Stimulated activated CD8-positive, alpha-beta memory T cell treated with anti-CD3 and anti-CD28 coated beads, Interleukin-2, amount 100 ng/mL, for 1 hour (primary cell): ENCODE data around the gene GPX1.
"Not testable (repeated sequence)": the region's sequence is repeated elsewhere in the genome, so short reads cannot be mapped to it uniquely, and the experiment has no call there.

ENCODE experiments used
- DNase-seq, 2 donors: peaks; one replicate each; pipeline ENCODE4 v3.0.0-alpha.2; 2020; ENCODE audit warnings: low read depth in 2 of 2

GPX1 gene

DNA sequence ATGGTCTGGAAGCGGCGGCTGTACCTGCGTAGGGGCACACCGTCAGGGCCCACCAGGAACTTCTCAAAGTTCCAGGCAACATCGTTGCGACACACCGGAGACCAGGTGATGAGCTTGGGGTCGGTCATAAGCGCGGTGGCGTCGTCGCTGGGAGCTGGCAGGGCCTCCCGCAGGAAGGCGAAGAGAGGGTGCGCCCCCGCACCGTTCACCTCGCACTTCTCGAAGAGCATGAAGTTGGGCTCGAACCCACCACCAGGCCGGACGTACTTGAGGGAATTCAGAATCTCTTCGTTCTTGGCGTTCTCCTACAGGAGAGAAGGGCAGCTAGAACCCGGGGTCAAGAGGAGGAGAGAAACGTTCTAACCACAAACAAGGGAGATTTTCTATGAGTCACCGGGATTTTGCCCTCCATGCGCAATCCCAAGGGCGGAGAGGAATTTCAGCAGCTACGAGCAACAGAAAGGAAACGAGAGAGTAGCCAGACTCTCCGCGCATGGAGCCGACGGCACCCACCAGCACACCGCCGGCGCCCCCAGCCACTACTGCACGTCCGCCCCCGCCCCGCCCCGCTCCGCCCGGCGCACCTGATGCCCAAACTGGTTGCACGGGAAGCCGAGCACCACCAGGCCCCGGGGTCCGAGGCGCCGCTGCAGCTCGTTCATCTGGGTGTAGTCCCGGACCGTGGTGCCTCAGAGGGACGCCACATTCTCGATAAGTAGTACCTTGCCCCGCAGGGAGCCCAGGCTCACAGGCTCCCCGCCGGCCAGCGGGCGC is 523 bp downstream of the GPX1 start:
- peak in 1 of 2 donors; percentile 16 for DNase-seq

DNA sequence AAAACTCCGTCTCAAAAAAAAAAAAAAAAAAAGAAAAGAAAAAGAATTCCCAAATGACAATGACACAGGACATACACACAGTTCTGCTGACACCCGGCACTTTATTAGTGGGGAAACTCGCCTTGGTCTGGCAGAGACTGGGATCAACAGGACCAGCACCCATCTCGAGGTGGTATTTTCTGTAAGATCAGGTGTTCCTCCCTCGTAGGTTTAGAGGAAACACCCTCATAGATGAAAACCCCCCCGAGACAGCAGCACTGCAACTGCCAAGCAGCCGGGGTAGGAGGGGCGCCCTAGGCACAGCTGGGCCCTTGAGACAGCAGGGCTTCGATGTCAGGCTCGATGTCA is 1.1 kb downstream of the GPX1 start:
- DNase-seq: not testable (repeated sequence)

DNA sequence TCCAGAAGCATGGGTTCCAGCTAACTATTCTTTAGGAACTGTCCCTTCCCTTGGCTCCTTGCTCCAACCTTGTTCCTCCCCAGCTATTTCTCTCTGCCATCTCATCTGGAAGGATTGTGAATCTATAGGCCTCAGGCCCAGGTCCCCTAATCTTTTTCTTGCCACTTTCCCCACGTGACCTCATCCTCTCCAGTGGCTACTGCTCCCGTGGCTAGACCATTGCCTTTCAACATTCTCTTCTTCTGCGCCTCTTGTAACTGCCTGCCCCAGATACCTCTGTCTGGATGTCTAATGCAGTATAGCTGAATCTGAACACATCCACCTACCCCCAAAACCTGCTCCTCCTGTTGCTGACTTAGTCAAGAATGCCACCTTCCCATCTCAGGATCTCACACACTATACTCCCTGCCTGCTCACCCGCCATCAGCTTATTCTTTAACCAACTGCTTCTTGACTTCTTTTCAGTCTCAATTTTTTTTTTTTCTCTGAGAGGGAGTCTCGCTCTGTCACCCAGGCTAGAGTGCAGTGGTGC is 5.2 kb downstream of the GPX1 start:
- no peak for DNase-seq

DNA sequence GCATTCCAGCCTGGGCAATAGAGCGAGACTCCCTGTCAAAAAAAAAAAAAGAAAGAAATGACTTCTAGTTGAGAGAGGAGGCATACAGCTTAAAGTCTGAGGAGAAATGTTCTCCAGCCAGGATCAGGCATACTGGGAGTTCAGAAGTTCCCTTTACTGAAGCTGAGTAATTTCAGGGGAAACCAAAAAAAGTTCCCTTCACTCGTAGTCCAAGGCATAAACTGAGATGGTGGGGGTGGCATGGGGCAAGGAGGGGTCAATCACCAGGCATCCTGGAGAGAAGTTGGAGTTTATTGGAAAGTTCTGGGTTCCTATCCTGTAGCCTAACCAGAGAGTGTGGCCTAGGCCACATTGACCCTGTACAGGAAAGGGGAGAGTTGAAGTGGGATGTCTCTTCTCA is 5.9 kb downstream of the GPX1 start:
- no peak for DNase-seq

DNA sequence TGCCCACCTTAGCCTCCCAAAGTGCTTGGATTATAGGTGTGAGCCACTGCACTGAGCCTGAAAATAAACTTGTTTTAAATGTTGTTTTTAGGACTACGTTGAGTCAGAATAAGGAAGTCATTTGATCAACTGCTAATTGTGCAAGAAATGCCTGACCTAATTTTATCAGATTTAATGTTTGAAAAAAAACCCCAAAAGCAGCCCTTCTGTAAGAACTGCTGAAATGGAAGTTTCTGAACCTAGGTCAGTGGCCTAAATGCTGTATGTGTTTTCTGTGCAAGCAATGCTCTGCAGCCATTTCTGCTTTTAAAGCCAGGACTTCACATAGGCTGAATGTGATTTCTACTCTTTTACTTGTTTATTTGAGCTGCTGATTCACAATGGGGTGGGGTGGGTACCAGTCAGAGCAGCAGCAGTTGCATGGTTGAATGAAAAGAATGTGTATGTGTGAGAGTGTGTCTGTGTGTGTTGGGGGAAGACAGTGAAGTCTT is 6.6 kb downstream of the GPX1 start:
- DNase-seq: no peak

DNA sequence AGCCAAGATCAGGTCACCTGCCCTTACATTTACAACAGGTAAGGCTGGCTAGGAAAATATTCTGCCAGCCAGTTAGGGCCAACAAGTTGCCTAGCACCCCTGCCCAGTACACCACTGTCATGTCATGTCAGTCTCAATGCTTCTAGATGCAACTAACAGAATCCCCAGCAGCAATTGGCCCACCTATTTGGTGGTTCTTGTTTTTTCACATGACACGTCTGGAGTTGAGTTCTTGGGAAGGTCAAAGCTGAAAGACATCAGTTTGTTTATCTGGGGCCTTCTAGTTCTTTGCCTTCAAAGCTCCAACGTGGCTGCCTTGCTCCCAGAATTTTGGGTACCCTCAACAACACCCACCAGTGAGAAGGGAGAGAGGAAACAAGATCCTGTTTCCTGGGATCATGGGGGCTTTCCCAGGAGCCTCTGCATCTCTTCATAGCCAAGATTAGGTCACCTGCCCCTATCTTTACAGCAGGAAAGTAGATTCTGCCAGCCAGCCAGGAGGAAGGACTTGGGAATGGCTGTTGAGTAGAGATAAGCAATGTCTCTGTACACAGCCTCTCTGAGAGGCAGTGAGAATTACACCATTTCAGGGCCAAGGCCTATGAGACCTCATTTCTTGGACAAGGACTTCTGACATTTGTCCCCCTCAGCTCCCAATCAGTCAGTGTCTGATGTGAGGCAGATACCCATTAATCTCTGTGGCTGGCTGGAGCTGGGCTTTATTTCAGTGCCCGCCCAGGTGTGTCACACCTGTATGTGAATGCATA is 8.6 kb downstream of the GPX1 start:
- DNase-seq: no peak

DNA sequence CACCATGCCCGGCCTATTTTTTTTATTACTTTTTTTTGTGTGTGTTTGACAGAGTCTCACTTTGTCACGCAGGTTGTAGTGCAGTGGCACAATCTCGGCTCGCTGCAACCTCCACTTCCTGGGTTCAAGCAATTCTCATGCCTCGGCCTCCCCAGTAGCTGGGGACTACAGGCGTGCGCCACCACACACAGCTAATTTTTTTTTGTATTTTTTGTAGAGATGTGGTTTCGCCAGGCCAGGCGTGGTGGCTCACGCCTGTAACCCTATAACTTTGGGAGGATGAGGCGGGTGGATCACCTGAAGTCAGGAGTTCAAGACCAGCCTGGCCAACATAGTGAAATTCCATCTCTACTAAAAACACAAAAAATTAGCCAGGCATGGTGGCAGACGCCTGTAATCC is 9.8 kb downstream of the GPX1 start:
- not testable (repeated sequence) for DNase-seq

DNA sequence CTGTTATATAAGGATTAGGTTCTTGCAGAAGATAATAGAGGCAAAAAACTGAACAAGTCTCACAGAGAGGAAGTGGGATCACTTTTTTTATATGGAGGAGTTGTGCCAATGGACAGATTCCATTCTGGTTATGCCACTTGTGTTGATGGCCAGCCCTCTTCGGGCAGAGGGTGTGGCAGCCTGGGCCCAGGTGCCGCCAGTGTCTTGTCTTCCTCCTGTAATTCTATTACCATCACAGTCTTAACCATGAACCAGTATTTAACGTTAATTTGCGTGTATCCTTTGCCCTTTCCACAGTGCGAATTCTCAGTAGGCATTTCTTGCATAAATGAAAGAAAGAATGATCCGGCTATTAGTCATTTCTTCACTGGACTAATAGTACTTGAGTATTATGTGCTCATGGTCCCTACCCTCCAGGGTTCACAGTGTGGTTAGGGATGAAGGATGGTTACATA is 11.3 kb downstream of the GPX1 start:
- no peak for DNase-seq

DNA sequence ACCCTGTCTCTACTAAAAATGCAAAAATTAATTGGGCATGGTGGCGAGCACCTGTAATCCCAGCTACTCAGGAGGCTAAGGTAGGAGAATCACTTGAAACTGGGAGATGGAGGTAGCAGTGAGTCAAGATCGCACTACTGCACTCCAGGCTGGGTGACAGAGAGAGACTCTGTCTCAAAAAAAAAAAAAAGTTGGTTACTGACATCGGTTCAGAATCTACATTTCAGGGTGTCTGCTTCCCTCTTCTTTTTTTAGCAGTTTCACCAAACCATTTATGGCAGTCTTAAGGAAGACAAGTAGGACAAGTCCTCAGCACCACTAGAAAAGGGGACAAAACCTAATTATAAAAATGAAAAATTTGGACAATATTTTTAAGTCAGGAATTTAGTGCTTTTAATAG is 15.0 kb downstream of the GPX1 start:
- DNase-seq: no peak

DNA sequence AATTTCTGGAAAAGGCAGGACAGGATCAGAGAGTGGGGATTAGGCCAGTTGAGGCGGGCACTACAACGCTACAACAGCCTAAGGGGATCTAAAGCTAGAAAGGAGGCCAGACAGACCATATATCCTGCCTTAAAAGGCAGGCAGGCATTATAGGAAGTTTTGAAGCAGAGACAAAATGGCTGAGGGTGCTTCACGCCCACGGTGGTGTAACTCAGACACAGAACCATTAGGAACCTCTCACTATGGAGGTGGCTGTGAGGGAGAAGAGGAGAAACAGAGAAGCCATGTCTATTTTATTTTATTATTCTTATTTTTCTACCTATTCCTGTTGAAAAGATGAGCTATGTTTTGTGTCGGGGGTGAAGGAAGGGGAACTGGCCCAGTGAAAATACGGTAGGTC is 16.2 kb downstream of the GPX1 start:
- no peak for DNase-seq

DNA sequence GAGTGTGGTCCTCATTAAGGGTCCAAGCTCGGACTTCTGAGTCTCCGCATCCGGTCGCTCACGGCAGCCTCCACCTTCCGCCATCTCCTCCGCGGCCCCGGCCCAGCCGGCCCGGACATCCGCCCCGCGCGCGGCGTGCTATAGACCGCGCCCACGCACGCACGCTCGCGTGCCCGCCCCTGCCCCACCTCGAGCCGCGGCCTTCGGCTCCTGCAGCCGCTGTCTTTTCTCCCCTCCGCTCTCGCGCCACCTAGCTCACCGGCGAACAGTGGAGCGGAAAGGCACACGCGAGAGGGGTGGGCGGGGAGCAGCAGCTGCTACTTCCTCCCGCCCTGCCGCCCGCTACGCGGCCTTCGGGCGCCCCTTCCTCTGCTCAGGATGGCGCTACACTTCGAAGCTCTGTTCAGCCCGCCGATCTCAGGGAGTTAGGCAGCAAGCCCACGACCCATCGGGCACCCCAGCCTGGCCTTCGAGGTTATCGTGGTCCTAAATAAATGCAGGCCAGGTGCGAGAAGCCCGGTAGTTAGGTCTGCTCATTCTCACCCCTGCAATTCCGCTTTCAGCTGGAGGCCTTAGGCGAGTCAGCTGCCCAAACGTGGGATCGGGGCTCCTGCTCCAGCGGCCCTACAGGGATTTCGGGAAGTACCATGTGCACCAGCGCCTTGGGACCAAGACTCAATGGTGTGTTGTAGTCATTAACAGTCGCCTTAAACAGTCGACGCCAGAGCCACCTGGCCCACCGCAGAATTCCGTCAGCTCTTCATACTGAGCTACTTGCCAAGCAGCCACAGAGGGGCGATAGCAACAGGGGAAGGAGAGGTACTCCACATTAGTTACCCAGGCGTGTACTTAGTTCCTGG is 18.0 kb downstream of the GPX1 start, which contains the start of gene USP4:
USP4 (minus strand) TSS at position 113 of the 860 bp plus-strand sequence; CDS start at position 84, 29 bp downstream.
- peak; percentile 83 to 84 for DNase-seq

DNA sequence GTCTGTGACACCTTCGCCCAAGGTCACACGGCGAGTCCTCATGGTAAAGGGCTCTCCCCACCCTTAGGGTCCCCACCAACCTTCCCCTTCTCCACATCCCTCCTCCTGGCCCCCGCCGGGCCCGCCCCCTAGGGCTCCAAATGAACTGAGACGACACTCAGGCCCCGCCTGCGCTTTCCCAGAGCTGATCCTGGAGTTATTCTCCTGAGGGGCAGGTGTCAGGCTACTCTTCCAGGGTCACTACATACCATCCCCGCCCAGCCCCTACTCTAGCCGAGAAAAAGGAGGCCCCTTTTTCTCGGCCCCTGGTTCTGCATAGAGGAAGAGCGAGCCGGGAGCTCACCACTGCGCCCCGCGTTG is 18.6 kb downstream of the GPX1 start:
- DNase-seq: peak in 1 of 2 donors; percentile 13

DNA sequence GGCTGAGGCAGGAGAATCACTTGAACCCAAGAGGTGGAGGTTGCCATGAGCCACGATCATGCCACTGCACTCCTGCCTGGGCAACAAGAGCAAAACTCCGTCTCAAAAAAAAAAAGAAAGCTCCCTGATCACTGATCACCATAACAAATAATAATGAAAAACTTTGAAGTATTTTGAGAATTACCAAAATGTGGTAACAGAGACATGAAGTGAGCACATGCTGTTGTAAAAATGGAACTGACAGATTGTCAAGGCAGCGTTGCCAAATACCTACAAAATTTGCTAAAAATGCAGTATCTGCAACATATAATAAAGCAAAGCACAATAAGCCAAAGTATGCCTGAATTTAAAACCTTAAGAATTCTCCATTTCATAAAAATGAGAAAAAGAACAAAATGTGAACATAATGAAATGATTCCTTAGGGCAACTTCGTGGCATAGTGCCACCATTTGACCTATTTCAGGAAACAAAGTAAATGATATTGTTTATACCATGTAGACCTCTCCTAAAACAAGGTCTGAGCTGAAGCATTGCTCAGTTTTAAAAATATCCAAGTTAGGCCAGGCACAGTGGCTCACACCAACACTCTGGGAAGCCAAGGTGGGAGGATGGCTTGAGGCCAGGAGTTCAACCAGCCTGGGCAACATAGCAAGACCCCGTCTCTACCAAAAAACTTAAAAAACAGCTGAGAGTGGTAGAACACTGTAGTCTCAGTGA is 24.1 kb downstream of the GPX1 start:
- DNase-seq: no peak

DNA sequence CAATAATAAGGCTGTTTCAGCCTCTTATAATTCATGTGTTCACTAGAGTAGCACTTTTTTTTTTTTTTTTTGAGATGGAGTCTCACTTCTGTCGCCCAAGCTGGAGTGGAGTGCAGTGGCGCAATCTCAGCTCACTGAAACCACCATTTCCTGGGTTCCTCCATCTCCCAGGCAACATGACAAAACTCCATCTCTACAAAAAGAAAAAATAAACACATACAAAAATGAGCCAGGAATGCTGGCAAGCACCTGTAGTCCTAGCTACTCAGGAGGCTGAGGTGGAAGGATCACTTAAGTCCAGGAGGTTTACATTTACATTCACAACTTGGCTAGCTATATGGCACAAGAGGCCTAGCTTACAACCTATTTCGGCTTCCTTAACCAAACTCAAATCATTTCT is 25.1 kb downstream of the GPX1 start:
- no peak for DNase-seq

DNA sequence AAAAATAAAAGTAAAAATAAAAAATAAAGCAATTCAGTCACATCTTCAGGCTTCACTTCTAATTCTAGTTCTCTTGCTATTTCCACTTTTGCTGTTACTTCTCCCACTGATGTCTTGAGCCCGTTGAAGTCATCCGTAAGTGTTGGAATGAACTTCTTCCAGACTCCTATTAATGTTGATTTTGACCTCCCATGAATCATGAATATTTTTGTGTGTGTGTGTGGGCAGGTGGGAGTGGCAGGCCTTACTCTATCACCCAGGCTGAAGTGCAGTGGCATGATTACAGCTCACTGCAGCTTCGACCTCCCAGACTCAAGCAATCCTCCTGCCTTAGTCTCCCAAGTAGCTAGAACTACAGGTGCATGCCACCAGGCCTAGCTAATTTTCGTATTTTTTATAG is 29.0 kb downstream of the GPX1 start:
- DNase-seq: no peak

DNA sequence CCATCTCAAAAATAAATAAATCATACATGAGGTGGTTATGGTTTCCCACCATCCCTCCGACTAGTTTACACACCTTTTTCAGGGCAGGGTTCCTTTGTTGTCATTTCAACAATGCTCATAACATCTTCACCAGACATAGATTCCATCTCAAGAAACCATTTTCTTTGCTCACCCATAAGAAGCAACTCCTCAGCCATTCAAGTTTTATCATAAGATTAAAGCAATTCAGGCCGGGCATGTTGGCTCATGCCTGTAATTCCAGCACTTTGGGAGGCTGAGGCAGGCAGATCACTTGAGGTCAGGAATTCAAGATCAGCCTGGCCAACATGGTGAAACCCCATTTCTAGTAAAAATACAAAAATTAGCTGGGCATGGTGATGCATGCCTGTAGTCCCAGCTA is 29.8 kb downstream of the GPX1 start:
- DNase-seq: not testable (repeated sequence)

DNA sequence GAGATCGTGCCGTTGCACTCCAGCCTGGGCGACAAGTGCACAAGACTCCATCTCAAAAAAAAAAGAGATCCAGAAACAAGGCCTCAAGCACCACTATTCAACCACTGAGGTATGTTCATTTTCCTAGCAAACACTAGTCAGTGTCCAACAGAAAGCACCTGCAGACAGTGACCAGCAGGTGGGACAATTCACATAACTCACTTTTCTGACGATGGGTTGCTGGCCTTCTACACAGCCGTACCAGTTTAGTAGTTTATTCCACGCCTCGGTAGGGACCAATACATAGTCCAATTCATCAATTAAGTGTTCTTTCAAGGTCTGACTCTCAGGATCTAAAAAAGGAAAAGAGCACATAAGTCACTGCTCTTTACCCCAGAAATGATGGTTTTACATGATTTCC is 30.7 kb downstream of the GPX1 start:
- DNase-seq: no peak

DNA sequence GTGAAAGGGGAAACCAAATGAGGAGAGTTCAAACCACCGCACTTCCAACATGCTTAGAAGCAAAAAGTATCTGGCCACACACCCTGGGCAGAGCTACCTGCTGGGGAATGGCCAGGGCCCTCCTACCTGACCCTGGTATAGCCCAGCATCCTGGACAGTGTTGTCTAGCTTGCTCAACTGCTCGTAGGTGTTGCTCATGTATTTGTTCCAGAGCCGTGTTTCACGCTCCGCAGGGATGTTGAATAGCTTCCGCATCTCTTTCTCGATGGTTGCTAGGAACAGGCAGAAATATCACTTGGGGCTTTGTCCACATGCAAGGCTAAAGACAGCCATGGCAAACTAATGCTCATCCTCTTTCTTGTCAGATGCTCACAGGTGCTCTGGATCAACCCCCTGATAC is 33.4 kb downstream of the GPX1 start:
- no peak for DNase-seq

DNA sequence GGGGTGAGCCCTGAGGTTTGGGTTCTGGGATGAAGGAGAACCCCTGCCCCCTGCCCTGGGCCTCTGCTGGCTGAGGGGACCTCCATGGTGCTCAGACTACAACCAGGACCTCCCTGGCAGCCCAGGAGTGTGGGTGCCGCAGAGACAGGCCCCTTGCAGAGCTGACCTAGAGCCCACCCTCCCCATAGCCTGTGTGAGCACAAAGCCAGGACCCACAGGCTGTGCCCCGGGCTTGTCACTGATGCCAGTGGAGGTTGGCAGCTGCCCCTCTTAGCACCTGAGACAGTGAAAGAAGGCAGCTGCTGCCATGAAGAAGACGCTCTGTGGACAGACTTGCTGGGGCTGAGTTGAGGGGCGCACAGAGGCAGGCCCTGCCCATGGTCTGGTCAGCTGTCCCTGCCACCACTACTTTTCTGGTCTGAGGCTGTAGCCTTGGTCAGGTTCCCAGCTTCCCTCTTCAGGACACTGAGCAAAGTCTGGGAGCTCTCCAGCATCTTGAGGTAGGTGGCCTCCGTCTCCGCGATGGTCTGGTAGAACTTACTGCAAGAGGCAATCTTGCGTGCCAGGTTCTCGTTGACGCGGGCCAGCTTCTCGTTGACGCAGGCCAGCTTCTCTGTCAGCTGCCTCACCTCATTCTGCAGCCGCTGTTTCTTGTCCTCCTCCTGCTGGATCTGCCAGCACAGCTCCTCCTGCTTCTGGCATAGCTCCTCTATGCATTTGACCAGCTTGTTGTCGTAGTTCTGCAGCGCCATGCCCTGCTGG is 41.3 kb downstream of the GPX1 start:
- DNase-seq: no peak

DNA sequence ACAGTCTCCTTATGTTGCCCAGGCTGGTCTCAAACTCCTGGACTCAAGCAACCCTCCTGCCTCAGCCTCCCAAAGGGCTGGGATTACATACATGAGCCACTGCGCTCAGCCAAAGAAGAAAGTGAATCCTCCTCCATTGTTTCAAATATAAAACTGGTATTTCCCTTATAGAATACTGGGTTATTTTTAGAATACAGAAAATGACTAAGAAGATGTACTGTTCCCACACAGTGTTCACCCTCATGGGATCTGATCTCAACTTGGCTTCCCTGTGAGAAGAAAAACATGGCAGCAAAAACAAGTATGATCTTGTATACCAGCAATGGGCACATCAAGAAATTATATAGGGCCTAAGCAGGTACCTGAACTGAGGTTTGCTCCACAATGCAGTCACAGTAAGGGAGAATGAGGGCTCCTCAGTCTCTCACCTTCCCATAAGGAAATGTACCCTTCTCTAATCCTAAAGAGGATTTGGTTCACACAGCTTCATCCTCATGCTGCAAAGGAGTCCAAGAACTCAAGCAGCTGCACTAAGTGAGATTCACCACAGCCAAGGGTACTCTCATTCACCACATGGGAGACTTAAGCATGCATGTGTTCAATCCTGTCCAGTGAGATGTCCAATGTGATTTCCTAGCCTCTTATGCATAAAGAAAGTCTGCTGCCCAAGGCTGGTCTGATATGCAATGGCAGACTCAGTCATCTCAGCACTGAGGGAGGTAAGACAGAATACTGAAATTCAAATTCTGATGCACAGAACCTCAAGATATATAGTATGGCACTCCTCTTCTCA is 44.1 kb downstream of the GPX1 start:
- no peak for DNase-seq
